Forelimb muscle (tissue), 1 donor: Measurements from ENCODE around the gene LIPN. TPM values are rescaled to one million over a fixed set of nuclear protein-coding genes. Genes with fewer than 3 reads are reported as not detected.
"Not testable (repeated sequence)": the region's sequence is repeated elsewhere in the genome, so short reads cannot be mapped to it uniquely, and the experiment has no call there.

Experiments
- DNase-seq: peaks from one replicate; pipeline ENCODE4 v3.0.0-alpha.2; 2013; ENCODE audit warnings: low read depth
- polyA plus RNA-seq: library from polyadenylated mRNA; unstranded; fragments of 120-200 nt; gene quantifications from one replicate; pipeline ENCODE4 v1.2.1, GENCODE V29; 2013; ENCODE audit not compliant: insufficient read length

Gene LIPN, protein sequence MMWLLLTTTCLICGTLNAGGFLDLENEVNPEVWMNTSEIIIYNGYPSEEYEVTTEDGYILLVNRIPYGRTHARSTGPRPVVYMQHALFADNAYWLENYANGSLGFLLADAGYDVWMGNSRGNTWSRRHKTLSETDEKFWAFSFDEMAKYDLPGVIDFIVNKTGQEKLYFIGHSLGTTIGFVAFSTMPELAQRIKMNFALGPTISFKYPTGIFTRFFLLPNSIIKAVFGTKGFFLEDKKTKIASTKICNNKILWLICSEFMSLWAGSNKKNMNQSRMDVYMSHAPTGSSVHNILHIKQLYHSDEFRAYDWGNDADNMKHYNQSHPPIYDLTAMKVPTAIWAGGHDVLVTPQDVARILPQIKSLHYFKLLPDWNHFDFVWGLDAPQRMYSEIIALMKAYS
- polyA plus RNA-seq = not detected

- no peak for DNase-seq
Measured at GRCh38 chr10:88759366-88760101, at the start of gene LIPN. LIPN (plus strand) TSS chr10:88760020; CDS start chr10:88761406, 1,386 bp downstream.

DNA sequence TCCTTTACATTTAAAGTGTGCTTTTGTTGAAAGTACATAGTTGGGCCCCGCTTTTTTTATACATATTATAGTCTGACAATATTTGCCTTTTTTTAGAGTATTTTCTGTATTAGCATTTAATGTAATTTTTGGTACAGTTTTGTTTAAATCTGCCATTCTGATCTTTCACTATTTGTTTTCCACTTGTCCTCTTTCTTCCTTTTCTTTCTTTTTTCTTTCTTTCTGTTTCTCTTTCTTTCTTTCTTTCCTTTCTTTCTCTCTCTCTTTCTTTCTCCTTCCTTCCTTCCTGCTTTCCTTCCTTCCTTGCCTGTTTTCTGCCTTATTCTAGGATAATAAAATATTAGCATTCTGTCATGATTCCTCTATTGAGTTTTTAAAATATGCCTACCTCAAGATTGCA lies 44.3 kb upstream of the LIPN start:
- no peak for DNase-seq

DNA sequence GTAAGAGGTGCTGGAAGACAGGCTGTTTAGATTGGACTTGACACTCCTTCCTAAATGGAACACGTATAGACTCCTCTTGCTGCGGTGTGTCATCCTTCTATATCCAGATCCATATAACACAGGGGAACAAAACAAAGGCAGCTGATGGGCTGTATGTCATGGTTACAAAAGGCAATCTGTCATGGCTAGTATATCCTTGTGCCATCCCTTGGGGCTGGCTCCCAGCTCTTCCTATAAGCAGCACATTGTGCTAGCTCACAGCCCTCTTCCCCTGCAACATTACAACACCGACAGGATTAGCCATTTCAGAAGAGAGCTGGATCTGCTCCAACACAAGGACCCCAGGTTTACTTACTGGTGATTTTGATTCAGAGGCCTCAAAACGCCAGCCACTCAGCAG lies 38.4 kb upstream of the LIPN start:
- no peak for DNase-seq

DNA sequence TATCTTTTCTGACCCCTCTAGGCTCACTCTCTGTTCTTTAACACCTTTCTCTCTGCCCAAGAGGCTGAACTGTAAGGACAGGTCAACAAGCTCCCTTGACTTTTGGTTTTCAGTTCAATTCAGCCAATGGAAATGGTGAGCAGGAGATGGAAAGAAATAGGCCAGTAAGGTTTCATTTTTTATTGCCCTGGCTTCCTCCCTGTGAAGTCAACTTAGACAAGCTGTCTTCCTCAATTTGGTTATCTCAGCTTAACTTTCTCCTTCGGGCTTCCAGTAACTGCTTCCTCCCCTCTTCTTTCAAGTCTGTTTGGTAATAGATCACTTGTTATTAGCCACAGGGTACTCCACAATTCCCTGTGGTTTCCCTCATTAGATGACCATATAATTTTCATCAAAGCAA lies 34.0 kb upstream of the LIPN start:
- no peak for DNase-seq

- no peak for DNase-seq
Measured at GRCh38 chr10:88728107-88728763, 31.6 kb upstream of the LIPN start.

- no peak for DNase-seq
Measured at GRCh38 chr10:88730864-88731263, 29.0 kb upstream of the LIPN start.

GRCh38 chr10:88731296-88731695 lies 28.5 kb upstream of the LIPN start:
- DNase-seq = no peak

DNA sequence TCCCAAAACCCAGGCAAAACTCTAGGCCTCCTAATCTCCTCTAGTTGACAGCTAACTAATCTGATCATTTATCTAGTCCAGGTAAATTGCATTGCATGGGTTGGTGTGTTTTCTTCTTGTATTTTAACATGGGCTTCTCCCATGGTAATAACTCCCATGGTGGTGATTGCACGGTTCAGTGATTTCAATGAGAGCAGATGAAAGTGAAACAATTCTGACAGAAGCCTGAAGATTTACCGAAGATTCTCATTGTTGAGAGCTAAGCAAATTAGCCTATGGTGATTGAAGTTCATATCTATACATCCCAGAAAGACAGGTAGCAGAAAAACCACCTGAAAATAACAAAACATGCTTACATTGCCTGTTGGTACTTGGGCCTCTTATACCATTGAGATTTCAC lies 26.6 kb upstream of the LIPN start:
- no peak for DNase-seq

DNA sequence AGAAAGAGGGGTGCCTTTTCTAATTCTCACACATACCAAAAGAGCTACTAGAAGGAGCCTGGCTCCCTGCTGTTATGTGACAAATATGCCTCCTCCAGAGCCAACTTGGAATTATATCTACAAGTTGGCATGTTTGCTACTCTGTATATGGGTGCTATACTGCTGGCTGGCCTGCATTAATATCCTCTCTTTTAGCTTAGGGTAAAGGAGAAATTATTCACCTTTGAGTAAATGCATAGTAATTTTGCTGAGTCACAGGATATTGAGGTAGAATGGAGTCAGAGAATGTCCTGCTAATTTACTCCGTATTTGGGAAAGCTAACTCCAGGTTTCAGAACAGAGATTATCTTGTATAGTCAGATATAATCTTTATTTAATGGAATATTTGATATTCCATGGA lies 24.2 kb upstream of the LIPN start:
- no peak for DNase-seq

- not testable (repeated sequence) for DNase-seq
Measured at GRCh38 chr10:88741921-88742320, 17.9 kb upstream of the LIPN start.

GRCh38 chr10:88742448-88742847 lies 17.4 kb upstream of the LIPN start:
- DNase-seq = no peak

- DNase-seq = no peak
Measured at GRCh38 chr10:88744002-88744401, 15.8 kb upstream of the LIPN start.

DNA sequence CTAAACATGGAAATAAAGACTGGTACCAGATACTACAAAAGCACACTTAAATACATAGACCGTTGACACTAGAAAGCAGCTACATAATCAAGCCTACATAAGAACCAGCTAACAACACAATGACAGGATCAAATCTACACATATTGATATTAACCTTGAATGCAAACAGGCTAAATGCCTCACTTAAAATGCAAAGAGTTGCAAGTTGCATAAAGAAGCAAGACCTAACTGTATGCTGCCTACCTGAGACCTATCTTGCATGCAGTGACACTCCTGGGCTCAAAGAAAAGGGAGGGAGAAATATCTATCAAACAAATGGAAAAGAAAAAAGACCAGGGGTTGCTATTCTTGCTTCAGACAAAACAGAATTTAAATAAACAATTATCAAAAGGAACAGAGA lies 14.2 kb upstream of the LIPN start:
- no peak for DNase-seq

DNA sequence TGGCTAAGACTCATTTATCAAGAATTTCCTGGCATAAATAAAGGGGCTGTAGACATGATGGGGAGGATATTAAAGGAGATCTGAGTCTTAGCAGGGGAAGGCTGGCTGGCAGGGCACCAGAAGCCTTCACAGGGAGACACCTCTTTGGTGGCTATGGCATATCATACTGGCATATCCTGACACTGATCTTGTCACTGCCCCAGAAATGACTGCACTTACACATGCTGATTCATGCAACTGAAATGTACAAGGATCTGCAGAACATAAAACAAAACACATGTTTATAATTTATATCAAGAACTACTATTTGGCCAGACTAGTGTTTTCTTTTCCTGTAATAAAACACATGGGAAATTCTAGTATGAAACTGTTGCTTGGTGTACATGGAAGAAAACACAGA lies 5.5 kb upstream of the LIPN start:
- DNase-seq = no peak

DNA sequence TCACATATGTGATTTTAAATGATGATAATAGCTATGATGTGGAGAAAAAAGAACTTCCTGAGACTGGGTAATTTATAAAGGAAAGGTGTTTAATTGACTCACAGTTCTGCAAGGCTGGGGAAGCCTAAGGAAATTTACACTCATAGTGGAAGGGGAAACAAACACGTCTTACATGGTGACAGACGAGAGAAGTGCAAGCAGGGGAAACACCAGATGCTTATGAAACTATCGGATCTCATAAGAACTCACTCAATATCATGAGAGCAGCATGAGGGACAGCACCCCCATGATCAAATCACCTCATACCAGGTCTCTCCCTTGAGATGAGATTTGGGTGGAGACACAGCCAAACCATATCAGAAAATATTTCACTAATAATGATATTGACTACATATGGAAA lies 4.1 kb upstream of the LIPN start:
- DNase-seq = no peak

- no peak for DNase-seq
Measured at GRCh38 chr10:88756660-88757059, 3.2 kb upstream of the LIPN start.

- no peak for DNase-seq
Measured at GRCh38 chr10:88762906-88763305, 3.1 kb downstream of the LIPN start.

GRCh38 chr10:88763441-88763840 lies 3.6 kb downstream of the LIPN start:
- no peak for DNase-seq

- no peak for DNase-seq
Measured at GRCh38 chr10:88764110-88764509, 4.3 kb downstream of the LIPN start.

DNA sequence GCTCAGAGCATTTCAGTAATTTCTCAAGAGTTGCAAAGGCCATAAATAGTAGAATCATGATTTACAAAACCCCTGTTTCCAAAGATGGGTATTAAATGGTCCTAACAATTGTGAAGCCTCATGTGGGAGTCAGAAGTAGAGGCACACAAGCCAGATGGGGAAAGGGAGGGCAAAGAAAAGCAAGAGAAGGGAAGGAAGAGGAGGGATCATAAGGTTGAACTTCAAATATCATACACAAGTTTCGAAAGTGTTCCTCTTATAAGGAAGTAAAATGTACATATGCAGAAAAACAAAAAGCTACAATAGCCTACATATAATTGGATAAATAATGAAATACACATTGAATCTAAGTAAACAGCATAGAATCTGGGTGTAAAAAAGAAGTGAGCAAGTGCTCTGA lies 6.0 kb downstream of the LIPN start:
- DNase-seq = no peak

GRCh38 chr10:88769384-88769783 lies 9.6 kb downstream of the LIPN start:
- no peak for DNase-seq

DNA sequence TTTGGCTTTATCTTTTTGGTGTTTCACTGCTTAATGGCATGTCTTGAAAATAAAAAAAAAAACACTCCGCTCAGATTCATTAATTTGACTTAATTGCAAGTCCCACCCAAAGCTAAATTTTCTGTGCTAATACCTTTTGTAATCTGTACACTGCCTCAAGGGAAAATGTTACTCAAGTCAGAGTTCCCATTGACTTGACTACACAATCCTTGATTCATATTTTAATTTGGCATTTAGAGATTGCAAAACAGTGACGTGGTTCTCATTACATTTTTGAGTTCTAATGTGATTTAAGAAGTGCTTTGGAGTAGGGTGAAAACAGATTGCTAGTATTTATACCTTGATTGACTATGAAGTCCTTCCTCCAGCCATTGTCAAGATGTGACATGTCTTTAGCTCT lies 21.4 kb downstream of the LIPN start:
- DNase-seq = no peak

- no peak for DNase-seq
Measured at GRCh38 chr10:88782222-88782621, 22.4 kb downstream of the LIPN start.
